ENCODE data around the gene TRUB1.
"Not testable (repeated sequence)": the region's sequence is repeated elsewhere in the genome, so short reads cannot be mapped to it uniquely, and the experiment has no call there.

TRUB1 gene

GRCh38 chr10:114937962-114938855, at the start of gene TRUB1:
Gene TRUB1 (plus strand): TSS chr10:114938195. CDS start chr10:114938254, 59 bp downstream.
- DNase-seq (ENCODE audit: low read depth in 2 of 2, low spot score in 1 of 2) = peak; percentile 81

- DNase-seq (ENCODE audit: low read depth in 2 of 2, low spot score in 1 of 2) = no peak
These were observed 44.7 kb upstream of the TRUB1 start for GRCh38 chr10:114893251-114893650.

DNA sequence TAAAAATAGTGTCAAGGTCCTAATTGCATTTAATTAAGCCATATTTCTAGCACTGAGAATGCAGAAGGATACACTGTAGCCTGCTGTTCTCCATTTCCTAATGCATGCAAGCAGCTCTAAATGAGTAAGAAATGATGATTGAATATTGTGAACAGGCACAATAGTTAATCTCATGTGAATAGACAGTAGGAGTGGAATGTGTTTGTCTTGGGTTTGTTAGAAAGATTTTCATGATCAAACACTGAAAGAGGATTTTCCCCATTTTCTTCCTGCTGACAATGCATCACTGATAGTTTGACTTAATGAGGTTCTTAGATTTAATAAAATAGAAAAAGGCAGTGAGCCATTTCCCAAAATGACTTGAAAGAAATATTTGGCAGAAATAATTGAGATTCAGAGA, 43.1 kb upstream of the TRUB1 start:
- DNase-seq (ENCODE audit: low read depth in 2 of 2, low spot score in 1 of 2) = no peak

- DNase-seq (ENCODE audit: low read depth in 2 of 2, low spot score in 1 of 2) = not testable (repeated sequence)
These were observed 41.0 kb upstream of the TRUB1 start for GRCh38 chr10:114897011-114897410.

DNA sequence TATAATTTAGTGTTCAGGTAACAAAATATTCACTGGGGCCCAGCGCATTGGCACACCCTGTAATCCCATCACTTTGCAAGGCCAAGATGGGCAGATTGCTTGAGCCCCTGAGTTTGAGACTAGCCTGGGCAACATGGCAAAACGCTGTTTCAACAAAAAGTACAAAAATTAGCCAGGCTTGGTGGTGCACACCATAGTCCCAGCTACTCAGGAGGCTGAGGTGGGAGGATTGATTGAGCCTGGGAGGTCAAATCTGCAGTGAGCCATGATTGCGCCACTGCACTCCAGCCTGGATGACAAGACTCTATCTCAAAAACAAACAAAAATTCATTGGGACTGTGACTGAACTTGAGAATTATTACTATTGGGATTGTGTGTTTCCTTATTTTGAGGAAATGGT, 40.4 kb upstream of the TRUB1 start:
- no peak for DNase-seq (ENCODE audit: low read depth in 2 of 2, low spot score in 1 of 2)

DNA sequence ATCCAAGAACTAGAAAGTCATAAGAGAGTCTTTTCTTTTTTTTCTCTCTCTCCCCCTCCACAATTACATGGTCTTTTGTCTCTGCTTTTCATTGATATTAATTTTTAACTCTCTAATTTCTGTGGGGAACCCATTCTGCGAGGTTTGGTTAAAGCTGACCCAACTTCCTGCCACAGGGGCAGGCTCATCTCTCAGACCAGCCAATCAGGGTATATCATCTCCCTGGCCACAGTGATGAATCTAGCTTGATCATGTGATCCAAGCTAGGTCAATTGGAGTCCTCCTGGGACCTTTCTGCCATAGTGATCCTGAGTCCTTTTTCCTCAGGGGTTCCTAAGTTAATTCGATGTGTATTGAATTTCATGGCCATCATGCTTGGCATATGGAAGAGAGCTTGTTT, 38.0 kb upstream of the TRUB1 start:
- DNase-seq (ENCODE audit: low read depth in 2 of 2, low spot score in 1 of 2) = no peak

DNA sequence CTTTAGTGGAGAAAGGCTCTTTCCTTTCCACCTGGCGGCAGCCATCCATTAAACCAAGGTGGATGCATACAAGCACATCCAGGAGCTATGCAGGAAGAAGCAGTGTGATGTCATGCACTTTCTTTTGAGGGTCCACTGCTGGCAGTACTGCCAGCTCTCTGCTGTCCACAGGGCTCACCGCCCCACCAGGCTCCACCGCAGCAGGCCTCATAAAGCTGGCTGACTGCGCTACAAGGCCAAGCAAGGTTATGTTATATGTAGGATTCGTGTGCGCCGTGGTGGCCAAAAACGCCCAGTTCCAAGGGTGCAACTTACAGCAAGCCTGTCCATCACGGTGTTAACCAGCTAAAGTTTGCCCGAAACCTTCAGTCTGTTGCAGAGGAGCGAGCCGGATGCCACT, 37.3 kb upstream of the TRUB1 start:
- DNase-seq (ENCODE audit: low read depth in 2 of 2, low spot score in 1 of 2) = no peak

DNA sequence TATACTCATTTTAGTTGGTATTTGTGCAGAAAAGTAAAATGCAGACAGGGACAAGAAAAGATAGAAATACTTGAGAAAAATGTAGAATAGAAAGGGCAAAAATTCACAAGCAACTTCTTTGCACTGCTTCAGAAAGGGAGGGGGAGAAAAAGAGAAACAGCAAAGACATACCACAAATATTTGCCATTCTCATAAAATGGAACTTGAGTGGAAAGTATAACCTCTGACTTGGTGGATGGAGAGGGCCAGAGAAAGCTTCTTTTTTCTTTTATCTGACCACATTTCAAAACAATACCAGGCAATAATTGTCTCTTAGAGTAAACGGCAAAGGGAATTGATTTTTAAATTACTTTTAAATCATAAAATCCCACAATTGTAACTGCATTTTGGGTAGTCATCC, 35.8 kb upstream of the TRUB1 start:
- no peak for DNase-seq (ENCODE audit: low read depth in 2 of 2, low spot score in 1 of 2)

DNA sequence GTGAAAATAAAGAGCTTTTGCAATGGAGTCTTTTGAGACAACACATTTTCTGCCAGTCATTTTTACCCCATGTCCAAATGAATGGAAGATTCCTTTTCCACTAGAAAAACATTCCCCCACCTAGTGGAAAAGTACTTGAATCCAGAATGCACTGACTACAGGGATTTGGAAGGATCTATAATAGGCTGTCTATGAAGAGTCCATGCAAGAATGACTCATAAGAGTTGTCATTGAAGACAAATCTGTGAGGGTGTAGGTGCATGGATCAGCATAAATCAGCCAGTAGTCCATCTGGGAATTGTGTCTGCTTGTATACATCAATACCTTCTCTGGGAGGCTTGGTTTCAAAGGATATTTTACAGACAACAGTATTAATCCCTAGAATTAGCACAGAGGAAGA, 32.5 kb upstream of the TRUB1 start:
- no peak for DNase-seq (ENCODE audit: low read depth in 2 of 2, low spot score in 1 of 2)

GRCh38 chr10:114906981-114907380, 31.0 kb upstream of the TRUB1 start:
- DNase-seq (ENCODE audit: low read depth in 2 of 2, low spot score in 1 of 2) = no peak

DNA sequence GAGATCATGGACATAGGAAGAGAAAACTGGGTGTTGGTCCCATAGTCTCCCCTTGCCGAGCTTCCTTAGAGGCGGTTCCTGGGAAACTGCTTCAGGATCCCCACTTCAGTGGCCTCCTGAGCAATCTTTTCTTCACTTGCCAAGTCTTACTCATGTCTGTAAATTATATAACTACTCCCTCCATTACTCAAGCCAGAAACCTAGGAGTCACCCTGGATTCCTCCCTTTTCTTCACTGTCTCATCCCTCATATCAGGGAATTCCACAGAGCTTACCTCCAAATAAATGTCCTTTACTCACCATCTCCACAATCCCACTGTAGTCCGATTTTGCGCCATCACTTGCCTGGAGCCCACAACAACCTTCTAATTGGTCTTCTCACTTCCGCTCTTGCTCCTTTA, 29.1 kb upstream of the TRUB1 start:
- no peak for DNase-seq (ENCODE audit: low read depth in 2 of 2, low spot score in 1 of 2)

DNA sequence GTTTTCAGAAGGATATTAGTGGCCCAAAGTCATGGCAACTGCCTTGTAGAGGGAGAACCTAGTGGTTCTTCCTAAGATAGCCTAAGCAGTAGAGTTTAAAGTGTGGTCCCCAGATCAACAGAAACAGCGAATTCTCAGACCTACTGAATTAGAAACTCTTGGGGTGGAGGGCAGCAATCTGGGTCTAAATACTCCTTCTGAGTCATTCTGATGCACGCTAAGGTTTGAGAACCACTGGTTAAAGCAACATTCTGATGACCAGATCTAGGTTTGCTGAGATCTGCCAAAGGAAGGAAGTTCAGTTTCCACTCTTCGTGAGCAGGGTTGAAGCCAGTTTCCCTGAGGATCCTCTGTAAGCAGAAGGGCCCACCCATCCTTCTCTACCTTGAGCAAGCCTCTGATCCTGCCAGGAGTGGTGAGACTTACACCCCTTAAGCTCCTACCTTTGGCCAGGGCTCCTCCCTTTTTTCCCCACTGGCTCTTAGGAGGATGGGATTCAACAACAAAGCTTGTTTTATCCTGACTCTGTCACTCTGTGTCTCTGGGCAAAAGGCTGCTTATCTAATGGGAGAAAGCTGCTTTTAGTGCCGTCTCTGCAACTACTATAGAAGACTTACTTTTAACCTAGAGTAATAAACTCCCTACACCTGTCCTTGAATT, 26.8 kb upstream of the TRUB1 start:
- DNase-seq (ENCODE audit: low read depth in 2 of 2, low spot score in 1 of 2) = no peak

- no peak for DNase-seq (ENCODE audit: low read depth in 2 of 2, low spot score in 1 of 2)
These were observed 26.1 kb upstream of the TRUB1 start for GRCh38 chr10:114911801-114912469.

DNA sequence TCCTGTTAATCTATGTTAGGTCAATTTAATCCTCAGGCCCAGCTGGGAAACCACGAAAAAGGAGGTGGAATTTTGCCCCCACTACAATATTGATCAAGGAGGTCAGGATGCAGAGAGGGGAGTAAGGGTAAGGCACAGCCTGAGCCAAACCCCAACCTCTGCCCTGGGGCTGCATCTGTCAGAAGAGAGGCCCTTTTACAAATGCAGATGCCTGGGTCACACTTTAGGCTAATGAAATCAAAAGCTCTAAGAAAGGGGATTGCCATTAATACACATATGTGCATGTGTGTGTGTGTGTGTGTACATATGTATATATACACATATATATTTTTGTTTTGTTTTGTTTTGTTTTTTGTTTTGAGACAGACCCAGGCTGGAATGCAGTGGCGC, 25.5 kb upstream of the TRUB1 start:
- no peak for DNase-seq (ENCODE audit: low read depth in 2 of 2, low spot score in 1 of 2)

DNA sequence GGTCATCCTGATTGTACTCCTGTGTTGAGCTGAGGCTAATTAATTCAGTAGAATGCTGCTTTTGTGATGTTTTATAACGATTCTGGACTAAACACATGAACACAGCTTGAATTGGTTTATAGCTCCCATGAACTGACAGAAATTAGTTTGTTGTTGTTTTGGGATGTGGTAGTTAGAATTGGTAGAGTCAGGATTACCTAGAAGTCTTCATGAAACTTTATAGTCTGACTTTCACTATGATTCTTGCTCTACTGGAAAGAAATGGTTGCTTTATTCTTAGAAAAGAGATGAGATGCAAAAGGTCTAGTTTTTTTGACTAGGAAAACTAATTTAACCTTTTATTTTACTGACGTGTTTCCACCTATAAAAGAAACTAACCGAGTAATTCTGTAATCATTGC, 23.4 kb upstream of the TRUB1 start:
- DNase-seq (ENCODE audit: low read depth in 2 of 2, low spot score in 1 of 2) = no peak

DNA sequence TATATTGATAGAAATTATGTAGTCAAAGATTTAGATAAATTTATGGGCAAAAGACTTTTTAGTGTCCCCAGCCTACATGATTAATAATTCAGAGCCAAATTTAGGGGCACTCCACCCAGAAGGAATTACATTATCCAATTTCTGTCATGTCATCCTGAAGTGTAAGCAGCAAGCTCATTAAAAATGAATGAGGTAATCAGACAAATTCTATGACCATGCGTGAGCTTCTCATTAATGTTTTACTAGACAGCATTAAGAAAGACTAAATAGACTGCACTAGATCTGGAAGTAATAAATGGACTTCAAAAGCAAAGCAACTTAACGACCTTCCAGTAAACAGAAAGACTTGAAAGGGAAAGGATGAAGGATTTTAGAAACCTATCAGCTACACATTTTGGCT, 22.7 kb upstream of the TRUB1 start:
- no peak for DNase-seq (ENCODE audit: low read depth in 2 of 2, low spot score in 1 of 2)

- DNase-seq (ENCODE audit: low read depth in 2 of 2, low spot score in 1 of 2) = no peak
These were observed 21.3 kb upstream of the TRUB1 start for GRCh38 chr10:114916653-114917052.

- no peak for DNase-seq (ENCODE audit: low read depth in 2 of 2, low spot score in 1 of 2)
These were observed 20.5 kb upstream of the TRUB1 start for GRCh38 chr10:114917459-114917858.

DNA sequence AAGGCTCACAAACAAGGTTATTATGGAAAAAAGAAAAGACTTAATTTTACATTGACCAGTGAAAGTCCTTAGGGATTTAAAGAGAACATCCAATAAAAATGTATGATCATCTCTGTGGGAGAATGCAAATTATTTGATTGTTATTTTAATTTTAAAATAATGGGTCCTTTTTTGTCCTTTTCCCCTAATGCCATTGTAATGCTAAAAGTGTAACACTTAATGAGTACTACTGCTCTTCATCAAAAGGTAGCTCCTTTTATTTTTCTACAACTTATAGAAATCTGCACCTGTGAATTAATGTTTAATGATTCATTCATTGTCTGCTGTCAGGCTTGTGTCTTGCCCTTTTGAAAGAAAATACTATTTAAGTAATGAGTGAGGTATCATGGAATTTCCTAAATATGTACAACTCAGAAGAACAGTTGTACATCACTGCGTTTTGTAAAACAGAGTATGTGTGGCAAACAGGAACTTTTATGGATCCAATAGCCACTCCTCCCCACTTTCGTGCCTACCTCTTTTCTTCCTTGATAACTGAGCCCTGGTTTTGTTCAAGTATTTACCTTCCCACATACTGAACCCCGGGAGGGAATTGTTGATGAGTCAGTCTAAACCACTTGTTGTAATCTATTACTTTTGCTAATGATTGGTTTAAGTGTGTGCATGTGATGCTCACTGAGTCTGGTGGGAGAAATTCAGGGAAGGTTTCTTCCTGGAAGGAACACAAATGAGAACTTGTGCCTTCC, 19.9 kb upstream of the TRUB1 start:
- DNase-seq (ENCODE audit: low read depth in 2 of 2, low spot score in 1 of 2) = no peak

DNA sequence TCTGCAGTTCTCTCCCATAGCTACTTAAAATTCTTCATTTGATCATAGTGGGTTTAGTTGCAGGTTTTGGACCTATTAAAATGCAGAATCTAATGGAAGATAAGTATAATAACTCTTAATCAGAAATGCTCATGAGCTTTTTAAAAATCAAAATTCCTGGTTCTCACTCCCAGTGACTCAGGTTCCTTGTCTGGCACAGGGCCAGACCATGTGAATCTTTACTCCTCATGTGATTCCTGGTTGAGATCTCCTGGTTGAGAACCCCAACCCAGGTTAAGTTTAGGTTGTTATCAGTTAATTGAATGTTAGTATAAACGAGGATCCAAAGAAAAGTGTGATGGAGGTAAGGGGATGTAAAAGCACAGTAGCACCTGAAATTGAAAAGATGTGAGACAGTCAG, 17.5 kb upstream of the TRUB1 start:
- no peak for DNase-seq (ENCODE audit: low read depth in 2 of 2, low spot score in 1 of 2)

DNA sequence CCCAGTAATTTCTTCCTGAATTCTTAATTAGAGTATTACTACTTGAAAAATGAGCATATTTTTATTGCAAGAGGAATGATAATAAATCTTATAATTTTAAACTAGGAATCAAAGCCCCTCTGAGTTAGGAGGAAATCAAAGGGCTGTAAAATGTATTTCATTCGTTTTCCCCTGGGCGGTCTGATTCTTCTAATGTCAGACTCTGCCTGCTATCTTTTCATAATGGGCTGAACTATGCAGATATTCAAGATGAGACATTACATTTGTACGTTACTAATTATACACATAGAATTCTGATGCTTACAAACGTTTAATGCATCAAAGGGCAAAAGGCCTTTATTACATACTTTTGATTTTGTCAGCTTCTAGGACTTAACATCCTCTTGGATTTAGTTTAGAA, 16.0 kb upstream of the TRUB1 start:
- no peak for DNase-seq (ENCODE audit: low read depth in 2 of 2, low spot score in 1 of 2)
